Chondrocyte (in vitro differentiated cells): ENCODE results near the gene PMPCA. TPM values are rescaled to one million over a fixed set of nuclear protein-coding genes. Genes with fewer than 3 reads are reported as not detected.

ENCODE experiments used
- DNase-seq: peaks from one replicate; pipeline ENCODE4 v3.0.0; 2021; ENCODE audit warnings: mixed read lengths, low spot score
- H3K27ac Mint-ChIP-seq: one replicate; pipeline ENCODE4 v1.8.0; 2021; ENCODE audit warnings: mild to moderate bottlenecking, moderate library complexity, mixed read lengths; ENCODE audit not compliant: unreplicated experiment
- H3K27me3 Mint-ChIP-seq: 2 replicates; pipeline ENCODE4 v1.8.0; 2021; ENCODE audit warnings: low read depth, mixed read lengths
- H3K36me3 Mint-ChIP-seq: 2 replicates; pipeline ENCODE4 v1.8.0; 2021; ENCODE audit warnings: low read depth, mixed read lengths
- H3K4me1 Mint-ChIP-seq: 2 replicates; pipeline ENCODE4 v1.8.0; 2021; ENCODE audit warnings: low read depth, mild to moderate bottlenecking, mixed read lengths
- H3K4me3 Mint-ChIP-seq: one replicate; pipeline ENCODE4 v1.8.0; 2021; ENCODE audit warnings: mild to moderate bottlenecking, moderate library complexity, mixed read lengths; ENCODE audit not compliant: unreplicated experiment
- H3K9me3 Mint-ChIP-seq: 2 replicates; pipeline ENCODE4 v1.8.0; 2021; ENCODE audit warnings: low read depth, mixed read lengths
- CTCF ChIP-seq: fragments of 200-600 bp; sonication (generic); IDR thresholded peaks from 2 replicates; pipeline ENCODE4 v1.5.0; 2021; ENCODE audit warnings: antibody characterized with exemption, mild to moderate bottlenecking, moderate library complexity
- total RNA-seq: library from RNA; stranded (reverse); gene quantifications from 3 replicates; pipeline ENCODE4 v1.2.1, GENCODE V29; 2021

The PMPCA gene
- total RNA-seq, 1 donor from 2014 or later = 42.5 TPM

GRCh38 chr9:136457326-136457725 is 46.9 kb downstream of the PMPCA start:
- Mint-ChIP-seq H3K9me3 (no peaks in the 10 kb centered on the region), H3K4me3 (no peak overlapping the region), H3K4me1 (no peaks in the 10 kb centered on the region), H3K36me3 (peaks cover 45% of the 10 kb centered on the region), H3K27me3 (no peaks in the 10 kb centered on the region), H3K27ac (no peak overlapping the region)
- no peak for DNase-seq
- TF ChIP-seq CTCF = no peak

GRCh38 chr9:136459425-136459824 is 49.0 kb downstream of the PMPCA start:
- H3K27me3 Mint-ChIP-seq = no peaks in the 10 kb centered on the region
- peaks cover 43% of the 10 kb centered on the region for H3K36me3 Mint-ChIP-seq
- H3K27ac Mint-ChIP-seq = no peak overlapping the region
- no peak for DNase-seq
- H3K4me1 Mint-ChIP-seq = no peaks in the 10 kb centered on the region
- no peaks in the 10 kb centered on the region for H3K9me3 Mint-ChIP-seq
- no peak for TF ChIP-seq CTCF
- no peak overlapping the region for H3K4me3 Mint-ChIP-seq

- H3K27me3 Mint-ChIP-seq = no peaks in the 10 kb centered on the region
- no peak overlapping the region for H3K4me3 Mint-ChIP-seq
- DNase-seq = no peak
- no peak overlapping the region for H3K27ac Mint-ChIP-seq
- H3K4me1 Mint-ChIP-seq = no peaks in the 10 kb centered on the region
- no peak for TF ChIP-seq CTCF
- H3K36me3 Mint-ChIP-seq = peaks cover 46% of the 10 kb centered on the region
- H3K9me3 Mint-ChIP-seq = no peaks in the 10 kb centered on the region
Observed at GRCh38 chr9:136460772-136461325, 50.4 kb downstream of the PMPCA start.

- no peaks in the 10 kb centered on the region for H3K9me3 Mint-ChIP-seq
- DNase-seq = no peak
- H3K4me1 Mint-ChIP-seq = no peaks in the 10 kb centered on the region
- no peaks in the 10 kb centered on the region for H3K27me3 Mint-ChIP-seq
- no peak overlapping the region for H3K4me3 Mint-ChIP-seq
- no peak overlapping the region for H3K27ac Mint-ChIP-seq
- H3K36me3 Mint-ChIP-seq = peaks cover 45% of the 10 kb centered on the region
- TF ChIP-seq CTCF = no peak
Observed at GRCh38 chr9:136462664-136463063, 52.2 kb downstream of the PMPCA start.

- Mint-ChIP-seq H3K27ac (no peak overlapping the region), H3K9me3 (no peaks in the 10 kb centered on the region), H3K4me3 (no peak overlapping the region), H3K27me3 (no peaks in the 10 kb centered on the region), H3K36me3 (peaks cover 41% of the 10 kb centered on the region), H3K4me1 (no peaks in the 10 kb centered on the region)
- no peak for DNase-seq
- no peak for TF ChIP-seq CTCF
Observed at GRCh38 chr9:136463578-136463977, 53.1 kb downstream of the PMPCA start.
